GM23338 (cell line): ENCODE results near the gene ADSL. TPM values are rescaled to one million over a fixed set of nuclear protein-coding genes. Genes with fewer than 3 reads are reported as not detected.
A peak's percentile ranks its signal among the peaks of the same experiment; 100 is the strongest.

Experiments
- ATAC-seq: fragments of 200-7000 bp; cut with Tn5 transposase; 3 replicates; pipeline ENCODE4 v1.9.1; 2020
- DNase-seq: peaks from one replicate; pipeline ENCODE4 v3.0.0-alpha.2; 2015; ENCODE audit warnings: low spot score
- H2AFZ ChIP-seq: fragments of 200-600 bp; sonication (generic); 2 replicates; pipeline ENCODE4 v1.8.0; 2016; ENCODE audit warnings: antibody characterized with exemption, mild to moderate bottlenecking, moderate library complexity
- H3F3A ChIP-seq: fragments of 200-600 bp; sonication (generic); replicated peaks from 2 replicates; pipeline ENCODE4 v1.8.0; 2017; ENCODE audit warnings: antibody characterized with exemption, mixed run types, low read depth
- H3K27ac ChIP-seq: fragments of 200-600 bp; sonication (generic); 2 replicates; pipeline ENCODE4 v1.6.1; 2016; ENCODE audit warnings: low read depth
- H3K27me3 ChIP-seq: fragments of 200-600 bp; sonication (generic); 2 replicates; pipeline ENCODE4 v1.8.0; 2016; ENCODE audit warnings: mild to moderate bottlenecking, mixed run types, moderate library complexity; ENCODE audit not compliant: insufficient read depth
- H3K36me3 ChIP-seq: fragments of 200-600 bp; sonication (generic); 2 replicates; pipeline ENCODE4 v1.8.0; 2016; ENCODE audit warnings: mild to moderate bottlenecking; ENCODE audit not compliant: insufficient read depth
- H3K4me1 ChIP-seq: fragments of 200-600 bp; sonication (generic); 2 replicates; pipeline ENCODE4 v1.8.0; 2016; ENCODE audit warnings: mild to moderate bottlenecking, moderate library complexity; ENCODE audit not compliant: insufficient read depth
- H3K4me2 ChIP-seq: fragments of 200-600 bp; sonication (generic); 2 replicates; pipeline ENCODE4 v1.7.1; 2017; ENCODE audit warnings: mixed run types
- H3K4me3 ChIP-seq: fragments of 200-600 bp; sonication (generic); 2 replicates; pipeline ENCODE4 v1.6.1; 2016; ENCODE audit warnings: mixed run types
- H3K79me2 ChIP-seq: fragments of 200-600 bp; sonication (generic); replicated peaks from 2 replicates; pipeline ENCODE4 v1.8.0; 2017; ENCODE audit warnings: mild to moderate bottlenecking; ENCODE audit not compliant: insufficient read depth
- H3K9me2 ChIP-seq: fragments of 200-600 bp; sonication (generic); 2 replicates; pipeline ENCODE4 v1.8.0; 2017; ENCODE audit not compliant: insufficient read depth
- H4K20me1 ChIP-seq: fragments of 200-600 bp; sonication (generic); replicated peaks from 2 replicates; pipeline ENCODE4 v1.8.0; 2017; ENCODE audit warnings: mild to moderate bottlenecking; ENCODE audit not compliant: insufficient read depth
- H3K27ac Mint-ChIP-seq: 2 replicates; pipeline ENCODE4 v1.8.0; 2020; ENCODE audit warnings: inconsistent platforms, mild to moderate bottlenecking, moderate library complexity, mixed read lengths
- H3K27me3 Mint-ChIP-seq: 3 replicates; pipeline ENCODE4 v1.8.0; 2022; ENCODE audit warnings: low read depth, mild to moderate bottlenecking, moderate library complexity, mixed read lengths, inconsistent platforms; ENCODE audit not compliant: insufficient read depth, poor library complexity
- H3K36me3 Mint-ChIP-seq: 3 replicates; pipeline ENCODE4 v1.8.0; 2021; ENCODE audit warnings: low read depth, mild to moderate bottlenecking, inconsistent platforms, moderate library complexity, mixed read lengths
- H3K4me1 Mint-ChIP-seq: 3 replicates; pipeline ENCODE4 v1.8.0; 2020; ENCODE audit warnings: mild to moderate bottlenecking, inconsistent platforms, mixed read lengths
- H3K4me3 Mint-ChIP-seq: 3 replicates; pipeline ENCODE4 v1.8.0; 2021; ENCODE audit warnings: moderate library complexity, mild to moderate bottlenecking, inconsistent platforms, mixed read lengths
- H3K9me3 Mint-ChIP-seq: 3 replicates; pipeline ENCODE4 v1.8.0; 2020; ENCODE audit warnings: moderate library complexity, mild to moderate bottlenecking, inconsistent platforms, mixed read lengths
- CREB1 ChIP-seq: fragments of 250-450 bp; sonication (Bioruptor Pico); IDR thresholded peaks from 2 replicates; pipeline ENCODE4 v1.5.0; 2020; ENCODE audit warnings: low read depth, mild to moderate bottlenecking, moderate library complexity
- ETS1 ChIP-seq: IDR thresholded peaks from 2 replicates; pipeline ENCODE4 v1.6.1; 2016; ENCODE audit warnings: antibody characterized with exemption
- EZH2 ChIP-seq: fragments of 200-600 bp; sonication (generic); IDR thresholded peaks from one replicate; pipeline ENCODE4 v1.8.0; 2017; ENCODE audit warnings: antibody characterized with exemption, mild to moderate bottlenecking, low read depth; ENCODE audit not compliant: unreplicated experiment
- EZH2phosphoT487 ChIP-seq: fragments of 200-600 bp; sonication (generic); IDR thresholded peaks from one replicate; pipeline ENCODE4 v1.8.1; 2018; ENCODE audit warnings: antibody characterized with exemption; ENCODE audit not compliant: unreplicated experiment
- JUNB ChIP-seq: IDR thresholded peaks from one replicate; pipeline ENCODE4 v1.6.1; 2016; ENCODE audit warnings: antibody characterized with exemption; ENCODE audit not compliant: unreplicated experiment
- NANOG ChIP-seq: IDR thresholded peaks from 2 replicates; pipeline ENCODE4 v1.6.1; 2016; ENCODE audit warnings: antibody characterized with exemption, borderline replicate concordance
- POLR2AphosphoS5 ChIP-seq: IDR thresholded peaks from 2 replicates; pipeline ENCODE4 v1.6.1; 2016; ENCODE audit warnings: antibody characterized with exemption, low read depth
- STAT1 ChIP-seq: IDR thresholded peaks from one replicate; pipeline ENCODE4 v1.6.1; 2016; ENCODE audit warnings: antibody characterized with exemption; ENCODE audit not compliant: unreplicated experiment
- ZNF114 ChIP-seq: fragments of 250-450 bp; sonication (Bioruptor Pico); IDR thresholded peaks from 2 replicates; pipeline ENCODE4 v1.5.0; 2020; ENCODE audit warnings: mild to moderate bottlenecking, moderate library complexity
- ZNF331 ChIP-seq: fragments of 250-450 bp; sonication (Bioruptor Pico); IDR thresholded peaks from 2 replicates; pipeline ENCODE4 v1.5.0; 2020; ENCODE audit warnings: low read depth, mild to moderate bottlenecking, moderate library complexity
- polyA plus RNA-seq: library from polyadenylated mRNA; unstranded; fragments of >200 nt; fragmentation: Nextera tagmentation; extraction: Ambion mirVana; gene quantifications from 2 replicates; pipeline ENCODE4 v1.2.1, GENCODE V29; 2016
- total RNA-seq: library from RNA; depleted of rRNA; stranded (reverse); fragments of >200 nt; shearing (Covaris generic); gene quantifications from 2 replicates; pipeline ENCODE4 v1.2.3, GENCODE V29; 2014
- TF ChIP-seq, protein P1 (sequence below): IDR thresholded peaks from one replicate; pipeline ENCODE4 v1.6.1; 2018; ENCODE audit warnings: antibody characterized with exemption; ENCODE audit not compliant: unreplicated experiment
- TF ChIP-seq, protein P2 (sequence below): fragments of 250-450 bp; sonication (Bioruptor Pico); IDR thresholded peaks from 2 replicates; pipeline ENCODE4 v1.5.0; 2020; ENCODE audit warnings: mild to moderate bottlenecking, moderate library complexity
- TF ChIP-seq, protein P3 (sequence below), 2 experiments: fragments of 200-600 bp in 1 of 2; sonication (generic) in 1 of 2; conservative IDR thresholded peaks; 2 replicates each; pipeline versions ENCODE4 v1.5.1 to v1.6.1; 2016 to 2017; ENCODE audit warnings: antibody characterized with exemption in 2 of 2, low read depth in 2 of 2, mild to moderate bottlenecking in 2 of 2, moderate library complexity in 1 of 2

Gene ADSL
- total and polyA plus RNA-seq, 2 experiments from 2014 or later, result 120 to 232 TPM

- H3K27ac Mint-ChIP-seq, result 0 out of 2 replicates have a peak overlapping the region, but pooled peaks have one; percentile 22
- H3K36me3 Mint-ChIP-seq, result peaks cover 13% of the 10 kb centered on the region; the same call in 2 of the 3 replicates
- H3K27me3 Mint-ChIP-seq, result peaks cover 3% of the 10 kb centered on the region
- ATAC-seq, result no peak
- Histone ChIP-seq H3K27ac (peak overlapping the region; percentile 16), H4K20me1 (no peaks in the 10 kb centered on the region), H3K4me3 (no peak overlapping the region), H3K27me3 (no peaks in the 10 kb centered on the region), H2AFZ (no peak overlapping the region), H3K79me2 (no peaks in the 10 kb centered on the region), H3K4me1 (peaks cover 37% of the 10 kb centered on the region), H3K4me2 (peak overlapping the region; percentile 34), H3K9me2 (no peaks in the 10 kb centered on the region), H3F3A (peaks cover 8% of the 10 kb centered on the region; the same call in 1 of the 2 replicates), H3K36me3 (no peaks in the 10 kb centered on the region)
- DNase-seq, result no peak
- H3K4me3 Mint-ChIP-seq, result no peak overlapping the region
- TF ChIP-seq, protein P1, sequence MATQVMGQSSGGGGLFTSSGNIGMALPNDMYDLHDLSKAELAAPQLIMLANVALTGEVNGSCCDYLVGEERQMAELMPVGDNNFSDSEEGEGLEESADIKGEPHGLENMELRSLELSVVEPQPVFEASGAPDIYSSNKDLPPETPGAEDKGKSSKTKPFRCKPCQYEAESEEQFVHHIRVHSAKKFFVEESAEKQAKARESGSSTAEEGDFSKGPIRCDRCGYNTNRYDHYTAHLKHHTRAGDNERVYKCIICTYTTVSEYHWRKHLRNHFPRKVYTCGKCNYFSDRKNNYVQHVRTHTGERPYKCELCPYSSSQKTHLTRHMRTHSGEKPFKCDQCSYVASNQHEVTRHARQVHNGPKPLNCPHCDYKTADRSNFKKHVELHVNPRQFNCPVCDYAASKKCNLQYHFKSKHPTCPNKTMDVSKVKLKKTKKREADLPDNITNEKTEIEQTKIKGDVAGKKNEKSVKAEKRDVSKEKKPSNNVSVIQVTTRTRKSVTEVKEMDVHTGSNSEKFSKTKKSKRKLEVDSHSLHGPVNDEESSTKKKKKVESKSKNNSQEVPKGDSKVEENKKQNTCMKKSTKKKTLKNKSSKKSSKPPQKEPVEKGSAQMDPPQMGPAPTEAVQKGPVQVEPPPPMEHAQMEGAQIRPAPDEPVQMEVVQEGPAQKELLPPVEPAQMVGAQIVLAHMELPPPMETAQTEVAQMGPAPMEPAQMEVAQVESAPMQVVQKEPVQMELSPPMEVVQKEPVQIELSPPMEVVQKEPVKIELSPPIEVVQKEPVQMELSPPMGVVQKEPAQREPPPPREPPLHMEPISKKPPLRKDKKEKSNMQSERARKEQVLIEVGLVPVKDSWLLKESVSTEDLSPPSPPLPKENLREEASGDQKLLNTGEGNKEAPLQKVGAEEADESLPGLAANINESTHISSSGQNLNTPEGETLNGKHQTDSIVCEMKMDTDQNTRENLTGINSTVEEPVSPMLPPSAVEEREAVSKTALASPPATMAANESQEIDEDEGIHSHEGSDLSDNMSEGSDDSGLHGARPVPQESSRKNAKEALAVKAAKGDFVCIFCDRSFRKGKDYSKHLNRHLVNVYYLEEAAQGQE, result no peak
- TF ChIP-seq ETS1 (no peak), JUNB (no peak), NANOG (no peak), CREB1 (CRISPR knock-in tag) (no peak), EZH2 (no peak), EZH2phosphoT487 (no peak), ZNF331 (no peak), STAT1 (no peak), POLR2AphosphoS5 (no peak), ZNF114 (CRISPR knock-in tag) (no peak)
- TF ChIP-seq, protein P2, sequence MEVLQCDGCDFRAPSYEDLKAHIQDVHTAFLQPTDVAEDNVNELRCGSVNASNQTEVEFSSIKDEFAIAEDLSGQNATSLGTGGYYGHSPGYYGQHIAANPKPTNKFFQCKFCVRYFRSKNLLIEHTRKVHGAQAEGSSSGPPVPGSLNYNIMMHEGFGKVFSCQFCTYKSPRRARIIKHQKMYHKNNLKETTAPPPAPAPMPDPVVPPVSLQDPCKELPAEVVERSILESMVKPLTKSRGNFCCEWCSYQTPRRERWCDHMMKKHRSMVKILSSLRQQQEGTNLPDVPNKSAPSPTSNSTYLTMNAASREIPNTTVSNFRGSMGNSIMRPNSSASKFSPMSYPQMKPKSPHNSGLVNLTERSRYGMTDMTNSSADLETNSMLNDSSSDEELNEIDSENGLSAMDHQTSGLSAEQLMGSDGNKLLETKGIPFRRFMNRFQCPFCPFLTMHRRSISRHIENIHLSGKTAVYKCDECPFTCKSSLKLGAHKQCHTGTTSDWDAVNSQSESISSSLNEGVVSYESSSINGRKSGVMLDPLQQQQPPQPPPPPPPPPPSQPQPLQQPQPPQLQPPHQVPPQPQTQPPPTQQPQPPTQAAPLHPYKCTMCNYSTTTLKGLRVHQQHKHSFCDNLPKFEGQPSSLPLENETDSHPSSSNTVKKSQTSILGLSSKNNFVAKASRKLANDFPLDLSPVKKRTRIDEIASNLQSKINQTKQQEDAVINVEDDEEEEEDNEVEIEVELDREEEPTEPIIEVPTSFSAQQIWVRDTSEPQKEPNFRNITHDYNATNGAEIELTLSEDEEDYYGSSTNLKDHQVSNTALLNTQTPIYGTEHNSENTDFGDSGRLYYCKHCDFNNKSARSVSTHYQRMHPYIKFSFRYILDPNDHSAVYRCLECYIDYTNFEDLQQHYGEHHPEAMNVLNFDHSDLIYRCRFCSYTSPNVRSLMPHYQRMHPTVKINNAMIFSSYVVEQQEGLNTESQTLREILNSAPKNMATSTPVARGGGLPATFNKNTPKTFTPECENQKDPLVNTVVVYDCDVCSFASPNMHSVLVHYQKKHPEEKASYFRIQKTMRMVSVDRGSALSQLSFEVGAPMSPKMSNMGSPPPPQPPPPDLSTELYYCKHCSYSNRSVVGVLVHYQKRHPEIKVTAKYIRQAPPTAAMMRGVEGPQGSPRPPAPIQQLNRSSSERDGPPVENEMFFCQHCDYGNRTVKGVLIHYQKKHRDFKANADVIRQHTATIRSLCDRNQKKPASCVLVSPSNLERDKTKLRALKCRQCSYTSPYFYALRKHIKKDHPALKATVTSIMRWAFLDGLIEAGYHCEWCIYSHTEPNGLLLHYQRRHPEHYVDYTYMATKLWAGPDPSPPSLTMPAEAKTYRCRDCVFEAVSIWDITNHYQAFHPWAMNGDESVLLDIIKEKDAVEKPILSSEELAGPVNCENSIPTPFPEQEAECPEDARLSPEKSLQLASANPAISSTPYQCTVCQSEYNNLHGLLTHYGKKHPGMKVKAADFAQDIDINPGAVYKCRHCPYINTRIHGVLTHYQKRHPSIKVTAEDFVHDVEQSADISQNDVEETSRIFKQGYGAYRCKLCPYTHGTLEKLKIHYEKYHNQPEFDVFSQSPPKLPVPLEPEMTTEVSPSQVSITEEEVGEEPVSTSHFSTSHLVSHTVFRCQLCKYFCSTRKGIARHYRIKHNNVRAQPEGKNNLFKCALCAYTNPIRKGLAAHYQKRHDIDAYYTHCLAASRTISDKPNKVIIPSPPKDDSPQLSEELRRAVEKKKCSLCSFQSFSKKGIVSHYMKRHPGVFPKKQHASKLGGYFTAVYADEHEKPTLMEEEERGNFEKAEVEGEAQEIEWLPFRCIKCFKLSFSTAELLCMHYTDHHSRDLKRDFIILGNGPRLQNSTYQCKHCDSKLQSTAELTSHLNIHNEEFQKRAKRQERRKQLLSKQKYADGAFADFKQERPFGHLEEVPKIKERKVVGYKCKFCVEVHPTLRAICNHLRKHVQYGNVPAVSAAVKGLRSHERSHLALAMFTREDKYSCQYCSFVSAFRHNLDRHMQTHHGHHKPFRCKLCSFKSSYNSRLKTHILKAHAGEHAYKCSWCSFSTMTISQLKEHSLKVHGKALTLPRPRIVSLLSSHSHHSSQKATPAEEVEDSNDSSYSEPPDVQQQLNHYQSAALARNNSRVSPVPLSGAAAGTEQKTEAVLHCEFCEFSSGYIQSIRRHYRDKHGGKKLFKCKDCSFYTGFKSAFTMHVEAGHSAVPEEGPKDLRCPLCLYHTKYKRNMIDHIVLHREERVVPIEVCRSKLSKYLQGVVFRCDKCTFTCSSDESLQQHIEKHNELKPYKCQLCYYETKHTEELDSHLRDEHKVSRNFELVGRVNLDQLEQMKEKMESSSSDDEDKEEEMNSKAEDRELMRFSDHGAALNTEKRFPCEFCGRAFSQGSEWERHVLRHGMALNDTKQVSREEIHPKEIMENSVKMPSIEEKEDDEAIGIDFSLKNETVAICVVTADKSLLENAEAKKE (CRISPR knock-in tag), result no peak
- TF ChIP-seq, protein P3, sequence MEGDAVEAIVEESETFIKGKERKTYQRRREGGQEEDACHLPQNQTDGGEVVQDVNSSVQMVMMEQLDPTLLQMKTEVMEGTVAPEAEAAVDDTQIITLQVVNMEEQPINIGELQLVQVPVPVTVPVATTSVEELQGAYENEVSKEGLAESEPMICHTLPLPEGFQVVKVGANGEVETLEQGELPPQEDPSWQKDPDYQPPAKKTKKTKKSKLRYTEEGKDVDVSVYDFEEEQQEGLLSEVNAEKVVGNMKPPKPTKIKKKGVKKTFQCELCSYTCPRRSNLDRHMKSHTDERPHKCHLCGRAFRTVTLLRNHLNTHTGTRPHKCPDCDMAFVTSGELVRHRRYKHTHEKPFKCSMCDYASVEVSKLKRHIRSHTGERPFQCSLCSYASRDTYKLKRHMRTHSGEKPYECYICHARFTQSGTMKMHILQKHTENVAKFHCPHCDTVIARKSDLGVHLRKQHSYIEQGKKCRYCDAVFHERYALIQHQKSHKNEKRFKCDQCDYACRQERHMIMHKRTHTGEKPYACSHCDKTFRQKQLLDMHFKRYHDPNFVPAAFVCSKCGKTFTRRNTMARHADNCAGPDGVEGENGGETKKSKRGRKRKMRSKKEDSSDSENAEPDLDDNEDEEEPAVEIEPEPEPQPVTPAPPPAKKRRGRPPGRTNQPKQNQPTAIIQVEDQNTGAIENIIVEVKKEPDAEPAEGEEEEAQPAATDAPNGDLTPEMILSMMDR (conservative IDR thresholded peaks at IDR 0.05; ENCODE audit: low read depth in 2 of 2), result no peak
- H3K4me1 Mint-ChIP-seq, result peaks cover 50% of the 10 kb centered on the region
- no peaks in the 10 kb centered on the region for H3K9me3 Mint-ChIP-seq
These were observed 12.2 kb upstream of the ADSL start for GRCh38 chr22:40334060-40334459.
